Heart left ventricle (tissue), 16 donors: ENCODE measurements around the gene ASTN2. TPM values are rescaled to one million over a fixed set of nuclear protein-coding genes. Genes with fewer than 3 reads are reported as not detected.

Experiments used
- ATAC-seq, 4 donors: fragments of 200-7000 bp; cut with Tn5 transposase; one replicate each; pipeline ENCODE4 v1.9.1; 2020 to 2022; ENCODE audit warnings: moderate library complexity in 4 of 4, mild to moderate bottlenecking in 3 of 4, moderate number of reproducible peaks in 1 of 4
- DNase-seq, 5 donors: peaks; one replicate each; pipeline ENCODE4 v3.0.0-alpha.2; 2020
- H3K27ac ChIP-seq, 12 donors: fragments of 200-600 bp; sonication (generic) in 4 of 12; one replicate each; pipeline versions ENCODE4 v1.5.0 to v1.8.0; 2016 to 2022; ENCODE audit warnings: mild to moderate bottlenecking in 2 of 12
- H3K27me3 ChIP-seq, 9 donors: fragments of 200-600 bp; sonication (generic) in 2 of 9; one replicate each; pipeline versions ENCODE4 v1.5.1 to v1.8.0; 2016 to 2022; ENCODE audit warnings: mild to moderate bottlenecking in 3 of 9
- H3K36me3 ChIP-seq, 9 donors: fragments of 200-600 bp; sonication (generic) in 2 of 9; one replicate each; pipeline versions ENCODE4 v1.5.0 to v1.8.0; 2018 to 2022; ENCODE audit warnings: mild to moderate bottlenecking in 2 of 9
- H3K4me1 ChIP-seq, 12 donors: fragments of 200-600 bp; sonication (generic) in 4 of 12; one replicate each; pipeline versions ENCODE4 v1.5.0 to v1.8.0; 2016 to 2022; ENCODE audit warnings: mild to moderate bottlenecking in 3 of 12
- H3K4me3 ChIP-seq, 12 donors: fragments of 200-600 bp; sonication (generic) in 4 of 12; one replicate each; pipeline versions ENCODE4 v1.5.0 to v1.8.0; 2017 to 2022; ENCODE audit warnings: mild to moderate bottlenecking in 9 of 12, moderate library complexity in 4 of 12
- H3K9me3 ChIP-seq, 12 donors: fragments of 200-600 bp; sonication (generic) in 4 of 12; one replicate each; pipeline versions ENCODE4 v1.5.0 to v1.8.0; 2016 to 2022; ENCODE audit warnings: mild to moderate bottlenecking in 1 of 12
- CTCF ChIP-seq, 12 donors: fragments of 200-600 bp; sonication (generic) in 4 of 12; IDR thresholded peaks; one replicate each; pipeline versions ENCODE4 v1.5.0 to v1.8.0; 2018 to 2022; ENCODE audit warnings: antibody characterized with exemption in 12 of 12, mild to moderate bottlenecking in 5 of 12
- POLR2A ChIP-seq, 2 donors: fragments of 450-650 bp; IDR thresholded peaks; one replicate each; pipeline ENCODE4 v1.6.1; 2017; ENCODE audit warnings: antibody characterized with exemption in 2 of 2, mild to moderate bottlenecking in 2 of 2, moderate library complexity in 2 of 2
- WGBS, 4 donors: extraction: QIAGEN DNeasy Blood & Tissue Kit in 2 of 4; methylation state at CpG; one replicate each; pipeline versions ENCODE4 v1.1.5 to v1.1.7; 2013 to 2018; 5-methylcytosine and 5-hydroxymethylcytosine counted together
- intact Hi-C, 10 donors: fragments of 100-400 bp; cut with DNase I; formaldehyde crosslinking; loops; one replicate each; pipeline versions ENCODE4 v1.11.1 to v1.14.2; 2022
- polyA plus RNA-seq, 2 donors: library from polyadenylated mRNA; stranded (reverse); fragments of 200-250 nt; gene quantifications; one replicate each; pipeline ENCODE4 v1.2.3, GENCODE V29; 2013
- total RNA-seq, 9 donors: library from RNA; depleted of rRNA in 2 of 9; stranded (reverse); fragments of >200 nt in 2 of 9; fragmentation: NEBNext Ultra II Directional in 3 of 9; extraction: Animal tissue kit (Norgen Biotek cat#: 25700) in 3 of 9; gene quantifications; one replicate each; pipeline versions ENCODE4 v1.1.0 to v1.2.4, GENCODE V29; 2016 to 2023
- donor health status: ischemic (EF 13 %, LVEDD 7.1; RV severe dilation, severe dysfunction).
- donor health status: healthy with polysubstance abuse.
- donor health status: DM: no; HTN: yes; CAD: no.
- donor health status: DM: no; HTN: no; CAD: no.
- donor health status: ischemic (EF 25% LVEDD 6.9; RV normal size, moderate dysfunction).
- donor health status: ischemic (EF 25% LVEDD 5.7; RV mildly dilated, moderate dysfunction).
- donor health status: healthy.
- donor health status: DM: yes; HTN: yes; CAD: no.
- donor health status: ischemic (EF 35%, LVEDD 5.7; RV mildly dilated, moderate dysfunction).
- donor health status: nonischemic (EF 11% LVEDD 7.7; RV severe dilation, severe dysfunction).
- donor health status: DM: yes; HTN: yes; CAD: no.
- donor health status: PGD.
- donor health status: ischemic (EF 29% LVEDD 5.4; RV normal size, mild dysfunction).
- donor health status: nonischemic (EF 23%, LVEDD 6.1; RV moderate dilation, normal function).

Gene ASTN2
- total and polyA plus RNA-seq, 11 donors: 2.5 to 6.0 (median 3.5) TPM

GRCh38 chr9:116741742-116742141 is 673.1 kb downstream of the ASTN2 start:
- intact Hi-C loops: no loop called here
- no peaks in the 10 kb centered on the region for H3K27me3 ChIP-seq
- H3K4me1 ChIP-seq: no peaks in the 10 kb centered on the region
- DNase-seq (no peak), ATAC-seq (no peak)
- H3K9me3 ChIP-seq: no peaks in the 10 kb centered on the region
- H3K36me3 ChIP-seq: no peaks in the 10 kb centered on the region
- TF ChIP-seq POLR2A (IDR thresholded peaks at IDR 0.05): no peak
- no peak for TF ChIP-seq CTCF (IDR thresholded peaks at IDR 0.05)
- H3K4me3 ChIP-seq: no peak overlapping the region
- no peak overlapping the region for H3K27ac ChIP-seq
- 61 to 70% (median 67%) methylated on average over 2 of the region's 2 CpGs for WGBS, 4 donors

- Histone ChIP-seq H3K9me3 (no peaks in the 10 kb centered on the region), H3K27me3 (no peaks in the 10 kb centered on the region), H3K27ac (no peak overlapping the region), H3K4me3 (no peak overlapping the region), H3K36me3 (no peaks in the 10 kb centered on the region), H3K4me1 (no peaks in the 10 kb centered on the region)
- intact Hi-C loops: no loop called here
- DNase-seq (no peak), ATAC-seq (no peak)
- TF ChIP-seq CTCF (IDR thresholded peaks at IDR 0.05): no peak
- no peak for TF ChIP-seq POLR2A (IDR thresholded peaks at IDR 0.05)
- 53 to 64% (median 62%) methylated on average over 3 of the region's 3 CpGs for WGBS, 4 donors
These were observed 673.6 kb downstream of the ASTN2 start for GRCh38 chr9:116741086-116741740.

GRCh38 chr9:116737152-116737546 is 677.7 kb downstream of the ASTN2 start:
- intact Hi-C loops: loop anchor here in 9 of 10 donors (1.0 to 5.0 kb wide), 4 partner anchors 122 to 125 kb away; no protein-coding TSS in a partner anchor
- TF ChIP-seq POLR2A (IDR thresholded peaks at IDR 0.05): no peak
- TF ChIP-seq CTCF (IDR thresholded peaks at IDR 0.05): peak; percentile 64 to 87 (median 79)
- peak; percentile 32 to 78 (median 73) for ATAC-seq
- H3K27ac ChIP-seq: no peak overlapping the region
- H3K27me3 ChIP-seq: no peaks in the 10 kb centered on the region
- no peak overlapping the region for H3K4me3 ChIP-seq
- H3K9me3 ChIP-seq: no peaks in the 10 kb centered on the region
- peak; percentile 52 to 88 (median 68) for DNase-seq
- 17 to 24% (median 20%) methylated on average over 16 of the region's 16 CpGs for WGBS, 4 donors
- no peaks in the 10 kb centered on the region for H3K36me3 ChIP-seq
- no peaks in the 10 kb centered on the region for H3K4me1 ChIP-seq

- Histone ChIP-seq H3K27me3 (no peaks in the 10 kb centered on the region), H3K36me3 (no peaks in the 10 kb centered on the region), H3K9me3 (no peaks in the 10 kb centered on the region), H3K27ac (no peak overlapping the region), H3K4me3 (no peak overlapping the region), H3K4me1 (no peaks in the 10 kb centered on the region)
- no peak for DNase-seq
- WGBS, 4 donors: 52 to 53% (median 53%) methylated on average over 8 of the region's 8 CpGs
- no peak for ATAC-seq
- intact Hi-C loops: loop anchor here in 9 of 10 donors (1.0 to 5.0 kb wide), 4 partner anchors 122 to 126 kb away; no protein-coding TSS in a partner anchor
- TF ChIP-seq POLR2A (IDR thresholded peaks at IDR 0.05) (no peak), CTCF (IDR thresholded peaks at IDR 0.05) (no peak)
These were observed 678.3 kb downstream of the ASTN2 start for GRCh38 chr9:116736399-116737151.
